Measurements from ENCODE around the gene IL22RA2.

DNA sequence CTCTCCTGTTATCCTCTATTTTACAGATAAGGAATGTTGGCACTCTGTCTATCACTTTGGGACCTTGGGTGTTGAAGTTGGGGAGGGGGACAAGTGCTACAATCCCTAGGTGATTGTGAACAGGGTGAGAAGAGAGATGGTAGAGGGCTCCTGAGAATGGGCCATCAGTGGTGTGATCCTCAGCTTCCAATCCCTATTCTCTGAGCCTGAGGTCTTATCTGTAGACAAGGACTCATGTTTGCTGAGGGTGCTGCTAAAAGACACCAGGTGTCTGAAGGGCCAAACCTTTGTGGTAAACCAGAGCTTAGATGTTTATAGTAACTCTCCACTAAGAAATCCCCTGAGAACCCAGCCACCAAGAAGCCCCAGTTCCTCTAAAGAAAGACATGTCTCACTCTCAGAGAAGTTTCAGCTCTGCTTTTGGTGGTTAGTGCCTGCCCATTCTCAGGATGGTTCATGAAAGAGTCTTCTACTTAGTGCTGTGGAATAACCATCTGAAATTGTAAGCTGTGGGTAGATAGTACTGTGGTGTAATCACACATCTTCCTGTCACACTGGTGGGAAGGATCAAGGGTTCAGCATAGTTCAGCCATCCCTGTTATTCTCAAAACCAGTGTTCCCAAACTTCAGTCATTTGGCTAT lies 70.5 kb downstream of the IL22RA2 start:
- TF ChIP-seq, protein P1, sequence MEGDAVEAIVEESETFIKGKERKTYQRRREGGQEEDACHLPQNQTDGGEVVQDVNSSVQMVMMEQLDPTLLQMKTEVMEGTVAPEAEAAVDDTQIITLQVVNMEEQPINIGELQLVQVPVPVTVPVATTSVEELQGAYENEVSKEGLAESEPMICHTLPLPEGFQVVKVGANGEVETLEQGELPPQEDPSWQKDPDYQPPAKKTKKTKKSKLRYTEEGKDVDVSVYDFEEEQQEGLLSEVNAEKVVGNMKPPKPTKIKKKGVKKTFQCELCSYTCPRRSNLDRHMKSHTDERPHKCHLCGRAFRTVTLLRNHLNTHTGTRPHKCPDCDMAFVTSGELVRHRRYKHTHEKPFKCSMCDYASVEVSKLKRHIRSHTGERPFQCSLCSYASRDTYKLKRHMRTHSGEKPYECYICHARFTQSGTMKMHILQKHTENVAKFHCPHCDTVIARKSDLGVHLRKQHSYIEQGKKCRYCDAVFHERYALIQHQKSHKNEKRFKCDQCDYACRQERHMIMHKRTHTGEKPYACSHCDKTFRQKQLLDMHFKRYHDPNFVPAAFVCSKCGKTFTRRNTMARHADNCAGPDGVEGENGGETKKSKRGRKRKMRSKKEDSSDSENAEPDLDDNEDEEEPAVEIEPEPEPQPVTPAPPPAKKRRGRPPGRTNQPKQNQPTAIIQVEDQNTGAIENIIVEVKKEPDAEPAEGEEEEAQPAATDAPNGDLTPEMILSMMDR (IDR thresholded peaks at IDR 0.05): no peak
- TF ChIP-seq, protein P2, sequence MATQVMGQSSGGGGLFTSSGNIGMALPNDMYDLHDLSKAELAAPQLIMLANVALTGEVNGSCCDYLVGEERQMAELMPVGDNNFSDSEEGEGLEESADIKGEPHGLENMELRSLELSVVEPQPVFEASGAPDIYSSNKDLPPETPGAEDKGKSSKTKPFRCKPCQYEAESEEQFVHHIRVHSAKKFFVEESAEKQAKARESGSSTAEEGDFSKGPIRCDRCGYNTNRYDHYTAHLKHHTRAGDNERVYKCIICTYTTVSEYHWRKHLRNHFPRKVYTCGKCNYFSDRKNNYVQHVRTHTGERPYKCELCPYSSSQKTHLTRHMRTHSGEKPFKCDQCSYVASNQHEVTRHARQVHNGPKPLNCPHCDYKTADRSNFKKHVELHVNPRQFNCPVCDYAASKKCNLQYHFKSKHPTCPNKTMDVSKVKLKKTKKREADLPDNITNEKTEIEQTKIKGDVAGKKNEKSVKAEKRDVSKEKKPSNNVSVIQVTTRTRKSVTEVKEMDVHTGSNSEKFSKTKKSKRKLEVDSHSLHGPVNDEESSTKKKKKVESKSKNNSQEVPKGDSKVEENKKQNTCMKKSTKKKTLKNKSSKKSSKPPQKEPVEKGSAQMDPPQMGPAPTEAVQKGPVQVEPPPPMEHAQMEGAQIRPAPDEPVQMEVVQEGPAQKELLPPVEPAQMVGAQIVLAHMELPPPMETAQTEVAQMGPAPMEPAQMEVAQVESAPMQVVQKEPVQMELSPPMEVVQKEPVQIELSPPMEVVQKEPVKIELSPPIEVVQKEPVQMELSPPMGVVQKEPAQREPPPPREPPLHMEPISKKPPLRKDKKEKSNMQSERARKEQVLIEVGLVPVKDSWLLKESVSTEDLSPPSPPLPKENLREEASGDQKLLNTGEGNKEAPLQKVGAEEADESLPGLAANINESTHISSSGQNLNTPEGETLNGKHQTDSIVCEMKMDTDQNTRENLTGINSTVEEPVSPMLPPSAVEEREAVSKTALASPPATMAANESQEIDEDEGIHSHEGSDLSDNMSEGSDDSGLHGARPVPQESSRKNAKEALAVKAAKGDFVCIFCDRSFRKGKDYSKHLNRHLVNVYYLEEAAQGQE (IDR thresholded peaks at IDR 0.05; ENCODE audit: insufficient read depth in 1 of 2, low read depth in 2 of 2, low read length in 1 of 2): no peak
- TF ChIP-seq SIN3A (IDR thresholded peaks at IDR 0.05; ENCODE audit: borderline replicate concordance, insufficient read depth, low read depth, low read length): no peak

All from Panc1 (cell line).